Peyer's patch (tissue), 4 donors: Measurements from ENCODE around the gene SUGCT.

Experiments
- CTCF ChIP-seq, 6 experiments: fragments of 450-650 bp in 4 of 6; fragments of 200-600 bp in 2 of 6; sonication (generic) in 1 of 6; IDR thresholded peaks; one replicate each; pipeline ENCODE4 v1.5.1; 2017 to 2019; ENCODE audit warnings: antibody characterized with exemption in 6 of 6, mild to moderate bottlenecking in 3 of 6, moderate library complexity in 1 of 6
- POLR2A ChIP-seq, 2 donors: fragments of 450-650 bp; IDR thresholded peaks; one replicate each; pipeline ENCODE4 v1.5.1; 2017; ENCODE audit warnings: antibody characterized with exemption in 2 of 2, mild to moderate bottlenecking in 2 of 2, moderate library complexity in 2 of 2

GRCh38 chr7:40536421-40536820 lies 401.6 kb downstream of the SUGCT start:
- no peak for TF ChIP-seq POLR2A (IDR thresholded peaks at IDR 0.05)
- TF ChIP-seq CTCF (IDR thresholded peaks at IDR 0.05) = no peak
